ENCODE data around the gene ARID2. TPM values are rescaled to one million over a fixed set of nuclear protein-coding genes. Genes with fewer than 3 reads are reported as not detected.

The ARID2 gene
- total and polyA plus RNA-seq, 2 of the 13 experiments (the other 11 are each of a cell fraction or from before 2014, with no cell fraction given) = 15.9 to 22.2 TPM

- TF ChIP-seq ZFP1 (CRISPR knock-in tag; IDR thresholded peaks at IDR 0.05) = peak; percentile 81; the same call in 1 of the 2 replicates
- peak; percentile 76; the same call in 1 of the 2 replicates for TF ChIP-seq DZIP1 (CRISPR knock-in tag; IDR thresholded peaks at IDR 0.05)
- peak; percentile 48; the same call in 1 of the 2 replicates for TF ChIP-seq CHD2 (IDR thresholded peaks at IDR 0.05; ENCODE audit: low read depth, low read length)
- TF ChIP-seq ZNF512B (CRISPR knock-in tag; IDR thresholded peaks at IDR 0.05; ENCODE audit: borderline replicate concordance) = no peak
- peak; percentile 63 for TF ChIP-seq MYPOP (CRISPR knock-in tag; IDR thresholded peaks at IDR 0.05)
- TF ChIP-seq NCOA5 (CRISPR knock-in tag; IDR thresholded peaks at IDR 0.05) = no peak
- no peak for TF ChIP-seq ZNF460 (CRISPR knock-in tag; IDR thresholded peaks at IDR 0.05; ENCODE audit: borderline replicate concordance)
- TF ChIP-seq TEAD2 (CRISPR knock-in tag; IDR thresholded peaks at IDR 0.05) = no peak
- TF ChIP-seq ZBTB38 (CRISPR knock-in tag; IDR thresholded peaks at IDR 0.05) = peak; percentile 85
- TF ChIP-seq ZGPAT (CRISPR knock-in tag; IDR thresholded peaks at IDR 0.05) = peak; percentile 91
- peak; percentile 53; the same call in 1 of the 2 replicates for TF ChIP-seq CBFB (CRISPR knock-in tag; IDR thresholded peaks at IDR 0.05)
- no peak for TF ChIP-seq GRHL1 (CRISPR knock-in tag; conservative IDR thresholded peaks at IDR 0.05)
- 0 out of 2 replicates have a peak, but pooled peaks have one; percentile 37 for TF ChIP-seq ZBTB4 (CRISPR knock-in tag; IDR thresholded peaks at IDR 0.05; ENCODE audit: borderline replicate concordance)
Observed at GRCh38 chr12:45728630-45729232, 775 bp upstream of the ARID2 start (continued).

All from HepG2 (cell line).